ENCODE results near the gene NOTO. TPM values are rescaled to one million over a fixed set of nuclear protein-coding genes. Genes with fewer than 3 reads are reported as not detected.
A peak's percentile ranks its signal among the peaks of the same experiment; 100 is the strongest.

Gene NOTO
- polyA plus RNA-seq, 2 of the 4 experiments (the other 2 are of a cell fraction), result 0.03 TPM; not detected in 1

GRCh38 chr2:73259276-73259675 lies 56.9 kb downstream of the NOTO start:
- Histone ChIP-seq H3K4me1 (no peaks in the 10 kb centered on the region), H3K27ac (no peak overlapping the region), H3K9me3 (no peaks in the 10 kb centered on the region), H3K4me2 (no peak overlapping the region), H3K4me3 (no peak overlapping the region)
- 89% methylated on average over 8 of the region's 8 CpGs for WGBS (ENCODE audit: missing lambda C conversion rate)
- no peak for DNase-seq (ENCODE audit: low read depth in 1 of 2, low spot score in 1 of 2)
- CTCF ChIA-PET, result interaction anchor here (0.6 to 4.8 kb wide), 14 partner anchors 9 to 366 kb away, joined by 3 to 50 read pairs (median 6); partner anchors contain the start of genes CCT7, EGR4 and NOTO
- no peak for FAIRE-seq
- no peak for TF ChIP-seq RCOR1 (IDR thresholded peaks at IDR 0.05; ENCODE audit: low read depth, low read length)
- TF ChIP-seq POLR2AphosphoS2 (conservative IDR thresholded peaks at IDR 0.05; ENCODE audit: low read length), result no peak
- POLR2A ChIA-PET, result interaction anchor here (1.7 kb wide), 1 partner anchor 25 kb away, joined by 5 read pairs; the partner anchor contains the start of gene CCT7
- ATAC-seq, result no peak

GRCh38 chr2:73259704-73260337 lies 57.4 kb downstream of the NOTO start:
- TF ChIP-seq HOXB13 (CRISPR knock-in tag; IDR thresholded peaks at IDR 0.05; ENCODE audit: low read depth), result no peak
- no peak for TF ChIP-seq MYC (IDR thresholded peaks at IDR 0.05; ENCODE audit: borderline replicate concordance, low read length)
- TF ChIP-seq SREBF2 (IDR thresholded peaks at IDR 0.05), result no peak
- no peak for TF ChIP-seq HEYL (CRISPR knock-in tag; IDR thresholded peaks at IDR 0.05)
- no peak for TF ChIP-seq TP53 (CRISPR knock-in tag; IDR thresholded peaks at IDR 0.05)
- TF ChIP-seq POLR2AphosphoS2 (conservative IDR thresholded peaks at IDR 0.05; ENCODE audit: low read length), result no peak
- TF ChIP-seq JUN (IDR thresholded peaks at IDR 0.05), result no peak
- TF ChIP-seq CBX8 (IDR thresholded peaks at IDR 0.05), result no peak
- no peak for TF ChIP-seq ZFP36 (IDR thresholded peaks at IDR 0.05; ENCODE audit: borderline replicate concordance, partially characterized antibody)
- no peak for TF ChIP-seq HDAC2 (IDR thresholded peaks at IDR 0.05)
- POLR2A ChIA-PET, result interaction anchor here (1.7 kb wide), 1 partner anchor 26 kb away, joined by 5 read pairs; the partner anchor contains the start of gene CCT7
- FAIRE-seq (no peak), DNase-seq (ENCODE audit: low read depth in 1 of 2, low spot score in 1 of 2) (no peak), ATAC-seq (peak; percentile 2 to 26; a peak in 4 of 6 replicates)
- WGBS (ENCODE audit: missing lambda C conversion rate), result 96% methylated on average over 4 of the region's 4 CpGs
- no peaks in the 10 kb centered on the region for H3K4me1 ChIP-seq
- H3K4me3 ChIP-seq, result no peak overlapping the region
- CTCF ChIA-PET, result interaction anchor here (0.5 to 4.8 kb wide), 16 partner anchors 9 to 367 kb away, joined by 3 to 50 read pairs (median 6); partner anchors contain the start of genes CCT7, EGR4 and NOTO
- H3K27ac ChIP-seq, result no peak overlapping the region
- no peak overlapping the region for H3K4me2 ChIP-seq
- no peaks in the 10 kb centered on the region for H3K9me3 ChIP-seq

- H3K9me3 ChIP-seq, result no peaks in the 10 kb centered on the region
- ChIA-PET CTCF (interaction anchor here (0.7 to 4.8 kb wide), 13 partner anchors 11 to 367 kb away, joined by 3 to 50 read pairs (median 7); partner anchors contain the start of genes CCT7, EGR4 and NOTO), POLR2A (interaction anchor here (1.7 kb wide), 1 partner anchor 26 kb away, joined by 5 read pairs; the partner anchor contains the start of gene CCT7)
- FAIRE-seq (peak; percentile 7), DNase-seq (ENCODE audit: low read depth in 1 of 2, low spot score in 1 of 2) (peak; percentile 76 to 84), ATAC-seq (peak; percentile 69 to 84)
- H3K27ac ChIP-seq, result no peak overlapping the region
- H3K4me3 ChIP-seq, result no peak overlapping the region
- WGBS (ENCODE audit: missing lambda C conversion rate), result 37% methylated on average over 16 of the region's 17 CpGs
- TF ChIP-seq RAD21 (conservative IDR thresholded peaks at IDR 0.05 in 1 of 2, IDR thresholded peaks at IDR 0.05 in 1 of 2) (peak; percentile 61 to 68), SMC3 (IDR thresholded peaks at IDR 0.05) (peak; percentile 27; the same call in 1 of the 3 replicates), SREBF2 (IDR thresholded peaks at IDR 0.05) (no peak), NPAS2 (CRISPR knock-in tag; IDR thresholded peaks at IDR 0.05; ENCODE audit: borderline replicate concordance) (no peak), ESRRA (IDR thresholded peaks at IDR 0.05; ENCODE audit: borderline replicate concordance, low read length) (no peak), MYC (IDR thresholded peaks at IDR 0.05; ENCODE audit: borderline replicate concordance, low read length) (peak; percentile 68; the same call in 1 of the 2 replicates), CBX2 (IDR thresholded peaks at IDR 0.05; ENCODE audit: borderline replicate concordance, low read depth) (no peak), HOXB13 (CRISPR knock-in tag; IDR thresholded peaks at IDR 0.05; ENCODE audit: low read depth) (no peak), KDM1A (IDR thresholded peaks at IDR 0.05; ENCODE audit: low read depth) (no peak)
- TF ChIP-seq, protein P1, sequence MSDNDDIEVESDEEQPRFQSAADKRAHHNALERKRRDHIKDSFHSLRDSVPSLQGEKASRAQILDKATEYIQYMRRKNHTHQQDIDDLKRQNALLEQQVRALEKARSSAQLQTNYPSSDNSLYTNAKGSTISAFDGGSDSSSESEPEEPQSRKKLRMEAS (IDR thresholded peaks at IDR 0.05), result peak; percentile 89
- TF ChIP-seq, protein P2, sequence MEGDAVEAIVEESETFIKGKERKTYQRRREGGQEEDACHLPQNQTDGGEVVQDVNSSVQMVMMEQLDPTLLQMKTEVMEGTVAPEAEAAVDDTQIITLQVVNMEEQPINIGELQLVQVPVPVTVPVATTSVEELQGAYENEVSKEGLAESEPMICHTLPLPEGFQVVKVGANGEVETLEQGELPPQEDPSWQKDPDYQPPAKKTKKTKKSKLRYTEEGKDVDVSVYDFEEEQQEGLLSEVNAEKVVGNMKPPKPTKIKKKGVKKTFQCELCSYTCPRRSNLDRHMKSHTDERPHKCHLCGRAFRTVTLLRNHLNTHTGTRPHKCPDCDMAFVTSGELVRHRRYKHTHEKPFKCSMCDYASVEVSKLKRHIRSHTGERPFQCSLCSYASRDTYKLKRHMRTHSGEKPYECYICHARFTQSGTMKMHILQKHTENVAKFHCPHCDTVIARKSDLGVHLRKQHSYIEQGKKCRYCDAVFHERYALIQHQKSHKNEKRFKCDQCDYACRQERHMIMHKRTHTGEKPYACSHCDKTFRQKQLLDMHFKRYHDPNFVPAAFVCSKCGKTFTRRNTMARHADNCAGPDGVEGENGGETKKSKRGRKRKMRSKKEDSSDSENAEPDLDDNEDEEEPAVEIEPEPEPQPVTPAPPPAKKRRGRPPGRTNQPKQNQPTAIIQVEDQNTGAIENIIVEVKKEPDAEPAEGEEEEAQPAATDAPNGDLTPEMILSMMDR (IDR thresholded peaks at IDR 0.05), result peak; percentile 61
- no peaks in the 10 kb centered on the region for H3K4me1 ChIP-seq
- H3K4me2 ChIP-seq, result no peak overlapping the region
These were observed 58.1 kb downstream of the NOTO start for GRCh38 chr2:73260338-73260984.

Other genes with a start within 250 kb of the NOTO start
- 16.7 and 22.0 TPM in 2 replicates for gene SFXN5, start 130.9 kb upstream of the NOTO start, polyA plus RNA-seq (2011; rRNA removed)
- gene SFXN5, start 130.9 kb upstream of the NOTO start, polyA plus RNA-seq (2017; fragmentation: RNase III; extraction: RNeasy Plus Mini Kit Qiagen cat#74134 plus additional on column Dnase treatment), result 18.2 to 20.4 TPM (median 19.6 TPM) in 3 replicates
- 21.6 and 30.8 TPM in 2 replicates for gene RAB11FIP5, start 89.6 kb upstream of the NOTO start, polyA plus RNA-seq (2011; rRNA removed)
- 18.7 to 21.8 TPM (median 21.7 TPM) in 3 replicates for gene RAB11FIP5, start 89.6 kb upstream of the NOTO start, polyA plus RNA-seq (2017; fragmentation: RNase III; extraction: RNeasy Plus Mini Kit Qiagen cat#74134 plus additional on column Dnase treatment)
- gene SMYD5, start 11.7 kb downstream of the NOTO start, polyA plus RNA-seq (2011; rRNA removed), result 40.3 and 52.5 TPM in 2 replicates
- gene SMYD5, start 11.7 kb downstream of the NOTO start, polyA plus RNA-seq (2017; fragmentation: RNase III; extraction: RNeasy Plus Mini Kit Qiagen cat#74134 plus additional on column Dnase treatment), result 46.7 to 53.2 TPM (median 52.2 TPM) in 3 replicates
- 9.5 and 11.2 TPM in 2 replicates for gene PRADC1, start 30.7 kb downstream of the NOTO start, polyA plus RNA-seq (2011; rRNA removed)
- gene PRADC1, start 30.7 kb downstream of the NOTO start, polyA plus RNA-seq (2017; fragmentation: RNase III; extraction: RNeasy Plus Mini Kit Qiagen cat#74134 plus additional on column Dnase treatment), result 12.1 to 13.9 TPM (median 12.4 TPM) in 3 replicates
- 685 and 775 TPM in 2 replicates for gene CCT7, start 31.7 kb downstream of the NOTO start, polyA plus RNA-seq (2011; rRNA removed)
- 750 to 850 TPM (median 838 TPM) in 3 replicates for gene CCT7, start 31.7 kb downstream of the NOTO start, polyA plus RNA-seq (2017; fragmentation: RNase III; extraction: RNeasy Plus Mini Kit Qiagen cat#74134 plus additional on column Dnase treatment)
- 3.2 and 4.8 TPM in 2 replicates for gene FBXO41, start 81.9 kb downstream of the NOTO start, polyA plus RNA-seq (2011; rRNA removed)
- gene FBXO41, start 81.9 kb downstream of the NOTO start, polyA plus RNA-seq (2017; fragmentation: RNase III; extraction: RNeasy Plus Mini Kit Qiagen cat#74134 plus additional on column Dnase treatment), result 5.0 to 7.0 TPM (median 6.4 TPM) in 3 replicates
- 0.03 TPM in 1 of 2 replicates, not detected in the other for gene EGR4, start 91.0 kb downstream of the NOTO start, polyA plus RNA-seq (2011; rRNA removed)
- not detected in 3 replicates for gene EGR4, start 91.0 kb downstream of the NOTO start, polyA plus RNA-seq (2017; fragmentation: RNase III; extraction: RNeasy Plus Mini Kit Qiagen cat#74134 plus additional on column Dnase treatment)
- 12.2 and 13.5 TPM in 2 replicates for gene ALMS1, start 183.3 kb downstream of the NOTO start, polyA plus RNA-seq (2011; rRNA removed)
- 5.2 to 6.0 TPM (median 5.4 TPM) in 3 replicates for gene ALMS1, start 183.3 kb downstream of the NOTO start, polyA plus RNA-seq (2017; fragmentation: RNase III; extraction: RNeasy Plus Mini Kit Qiagen cat#74134 plus additional on column Dnase treatment)

All from A549 (cell line).